OCI-M1 (cell line): ENCODE results near the gene SAFB.

ENCODE experiments used
- DNase-seq: peaks from one replicate; lab custom pipeline; 2025; lab: John Stamatoyannopoulos, UW

SAFB gene

DNA sequence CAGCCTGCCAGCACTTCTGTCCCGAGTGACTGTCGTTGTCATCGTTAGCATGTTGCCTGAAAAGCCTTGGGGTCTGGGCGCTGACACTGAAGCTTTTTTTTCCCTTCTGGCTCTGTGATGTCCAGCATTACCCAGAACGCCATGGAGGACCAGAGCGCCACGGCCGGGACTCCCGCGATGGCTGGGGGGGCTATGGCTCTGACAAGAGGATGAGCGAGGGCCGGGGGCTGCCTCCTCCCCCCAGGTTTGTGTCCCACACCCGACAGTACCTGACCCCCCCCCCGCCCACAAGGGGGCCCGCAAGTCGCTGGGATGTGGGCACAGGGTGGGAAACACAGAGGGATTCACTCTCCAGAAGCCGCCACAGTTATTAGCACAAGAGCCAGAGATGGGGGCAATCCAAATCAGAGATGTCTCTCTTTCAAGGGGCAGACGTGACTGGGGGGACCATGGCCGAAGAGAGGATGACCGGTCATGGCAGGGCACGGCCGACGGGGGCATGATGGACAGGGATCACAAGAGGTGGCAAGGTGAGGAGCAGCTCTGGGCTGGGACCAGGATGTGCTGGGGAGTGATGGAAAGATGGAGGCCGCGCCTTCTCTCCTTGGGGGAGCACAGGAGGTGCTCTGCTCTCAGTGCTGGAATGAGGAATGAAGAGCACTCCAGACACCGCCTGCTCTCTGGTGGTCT lies 44.2 kb downstream of the SAFB start:
- DNase-seq = no peak

GRCh38 chr19:5667751-5668271 lies 44.9 kb downstream of the SAFB start:
- DNase-seq = no peak

DNA sequence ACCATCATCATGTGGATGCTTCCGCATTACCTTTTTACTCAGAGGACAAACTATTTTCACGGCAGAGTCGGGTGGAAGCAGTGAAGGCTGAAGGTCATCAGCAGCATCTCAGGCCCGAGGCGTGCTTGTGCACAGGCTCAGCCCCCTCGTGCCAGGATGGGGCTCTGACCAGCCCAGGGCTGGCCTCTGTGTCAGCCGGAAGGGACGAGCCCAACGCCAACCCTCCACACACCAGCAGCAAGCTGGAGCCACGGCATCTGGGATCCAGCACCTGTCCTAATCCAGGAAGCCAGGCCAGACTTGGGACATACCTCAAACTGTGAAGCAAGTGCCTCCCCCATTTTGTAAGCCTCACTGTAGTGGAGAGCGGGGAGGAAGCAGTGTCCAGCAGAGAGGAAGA lies 46.3 kb downstream of the SAFB start:
- no peak for DNase-seq

DNA sequence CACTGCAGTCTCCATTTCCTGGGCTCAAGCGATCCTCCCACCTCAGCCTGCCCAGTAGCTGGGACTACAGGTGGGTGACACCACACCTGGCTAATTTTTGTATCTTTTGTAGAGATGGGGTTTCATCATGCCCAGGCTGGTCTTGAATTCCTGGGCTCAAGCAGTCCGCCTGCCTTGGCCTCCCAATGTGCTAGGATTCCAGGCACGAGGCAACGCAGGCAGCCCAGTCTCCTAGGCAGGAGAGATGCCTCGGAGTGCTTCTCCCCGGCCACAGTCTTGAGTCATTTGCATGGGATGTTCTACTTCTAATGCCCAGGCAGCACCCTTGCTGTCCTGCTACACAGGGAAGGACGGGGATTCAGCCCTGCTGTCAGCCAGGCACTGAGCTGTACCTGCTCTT lies 48.7 kb downstream of the SAFB start:
- no peak for DNase-seq

GRCh38 chr19:5672708-5673459 lies 50.0 kb downstream of the SAFB start:
- no peak for DNase-seq

GRCh38 chr19:5673752-5674151 lies 50.9 kb downstream of the SAFB start:
- no peak for DNase-seq

- no peak for DNase-seq
Measured at GRCh38 chr19:5674714-5675113, 51.8 kb downstream of the SAFB start.

DNA sequence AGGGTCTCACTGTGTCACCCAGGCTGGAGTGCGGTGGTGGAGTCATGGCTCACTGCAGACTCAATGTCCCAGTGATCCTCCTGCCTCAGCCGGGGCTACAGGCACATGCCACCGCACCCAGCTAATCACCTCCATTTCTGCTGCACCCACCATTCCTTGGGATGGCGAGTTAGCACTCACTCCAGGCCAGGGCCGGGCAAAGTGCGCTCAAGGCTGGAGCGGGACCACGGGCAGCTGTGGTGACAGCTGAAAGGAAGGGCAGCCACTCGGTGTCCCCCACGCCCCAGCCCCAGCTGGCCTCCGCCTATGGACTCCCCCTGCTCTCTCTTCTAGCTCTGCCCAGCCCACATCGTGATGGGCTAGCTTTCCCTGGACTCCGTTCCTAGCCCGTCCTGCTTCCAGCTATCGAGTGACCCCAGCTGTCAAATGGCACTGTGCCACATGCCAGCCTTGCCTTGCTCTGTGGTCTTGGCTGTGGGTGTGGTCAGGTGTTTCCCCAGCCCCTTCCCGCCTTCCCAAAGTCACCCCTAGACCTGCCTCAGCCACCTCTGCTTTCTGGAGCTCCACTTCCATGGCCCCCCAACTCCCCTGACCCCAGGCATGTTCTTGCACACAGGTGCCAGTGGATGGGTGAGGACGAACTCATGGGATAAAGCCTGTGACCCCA lies 53.4 kb downstream of the SAFB start:
- no peak for DNase-seq

GRCh38 chr19:5676772-5677105 lies 53.9 kb downstream of the SAFB start:
- DNase-seq = no peak

DNA sequence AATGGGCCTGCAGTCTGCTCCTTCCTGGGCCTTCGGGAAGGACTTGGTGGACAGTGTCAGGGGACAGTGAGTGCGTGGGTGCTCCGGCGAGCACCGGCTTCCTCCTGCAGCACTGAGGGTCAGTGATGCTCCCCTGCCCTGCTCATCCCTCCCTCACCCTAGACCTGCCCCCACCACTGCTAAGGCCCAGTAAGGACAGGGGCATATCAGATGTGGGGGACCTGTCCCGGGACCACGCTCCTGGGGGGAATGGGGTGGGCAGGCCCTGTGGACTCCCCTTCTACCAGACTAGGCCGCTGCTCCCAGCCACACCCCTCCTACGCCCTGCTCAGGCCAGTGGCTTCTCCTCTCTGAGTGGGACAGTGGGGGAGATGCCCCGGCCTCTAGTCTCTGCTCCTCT lies 54.3 kb downstream of the SAFB start:
- no peak for DNase-seq

GRCh38 chr19:5677580-5677979 lies 54.7 kb downstream of the SAFB start:
- DNase-seq = no peak

DNA sequence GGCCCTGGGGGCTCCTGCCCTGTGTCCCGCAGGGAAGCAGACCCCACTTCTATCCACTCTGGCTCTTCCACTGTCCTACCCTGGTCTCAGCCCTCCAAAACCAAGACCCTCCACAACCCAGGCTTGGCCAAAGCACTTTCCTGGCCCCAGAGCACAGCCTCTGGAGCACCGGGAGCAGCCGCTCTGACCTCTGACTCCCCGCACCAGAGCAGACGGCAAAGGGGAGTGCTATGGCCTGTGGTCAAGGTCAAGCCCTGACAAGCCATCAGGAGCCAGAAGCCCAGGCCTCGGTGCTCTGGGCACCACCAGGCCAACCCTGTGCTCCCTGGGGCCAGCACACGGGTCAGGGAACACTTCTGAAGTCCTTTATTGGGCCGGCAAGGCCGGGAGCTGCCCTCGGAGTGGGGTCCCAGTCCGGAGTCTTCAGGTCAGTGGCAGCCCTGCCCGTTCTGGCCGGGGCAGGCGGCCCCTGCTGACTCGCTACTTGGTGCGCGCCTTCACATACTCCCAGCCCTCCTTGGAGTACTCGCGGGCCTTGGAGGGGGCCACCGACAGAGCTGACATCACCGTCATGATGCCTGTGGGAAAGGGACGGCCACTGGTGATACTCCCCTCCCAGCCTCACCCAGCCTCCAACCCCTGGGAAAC lies 55.3 kb downstream of the SAFB start:
- DNase-seq = no peak

DNA sequence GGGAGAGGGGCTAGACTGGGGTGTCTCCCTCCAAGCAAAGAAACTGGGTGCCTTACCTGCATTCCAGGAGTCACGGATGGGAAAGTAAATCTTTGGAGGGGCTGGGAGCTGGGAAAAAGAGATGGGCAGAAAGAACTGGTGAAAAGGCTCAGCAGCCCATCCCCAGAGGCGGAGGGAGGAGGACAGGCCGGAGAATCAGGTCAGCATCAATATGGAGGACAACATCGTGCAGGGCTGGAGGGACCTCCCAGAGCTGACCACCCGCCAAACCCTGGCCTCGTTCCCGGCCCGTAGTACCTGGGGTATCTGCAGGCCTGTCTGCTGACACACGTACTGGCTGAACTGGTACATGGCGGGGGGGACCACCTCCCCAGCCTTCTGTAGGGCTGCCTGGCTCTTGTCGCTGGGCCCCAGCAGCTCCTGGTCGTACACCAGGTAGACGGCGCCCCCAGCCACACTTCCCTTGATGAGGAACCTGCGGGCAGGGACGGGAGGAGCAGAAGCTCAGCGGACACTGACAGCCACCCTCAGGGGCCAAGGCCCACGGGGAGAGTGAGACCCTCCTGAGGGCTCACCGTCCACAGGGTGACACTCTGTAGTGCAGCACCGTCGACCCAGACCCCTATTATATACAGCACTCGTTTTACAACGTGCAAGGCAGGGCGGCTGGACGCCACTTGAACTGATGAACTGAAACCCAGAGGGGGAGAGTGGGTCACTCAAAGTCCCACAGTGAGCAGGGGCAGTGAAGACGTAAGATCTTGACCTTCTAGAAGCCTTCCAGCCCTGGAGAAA lies 56.6 kb downstream of the SAFB start:
- no peak for DNase-seq

- no peak for DNase-seq
Measured at GRCh38 chr19:5680084-5680436, 57.2 kb downstream of the SAFB start.

DNA sequence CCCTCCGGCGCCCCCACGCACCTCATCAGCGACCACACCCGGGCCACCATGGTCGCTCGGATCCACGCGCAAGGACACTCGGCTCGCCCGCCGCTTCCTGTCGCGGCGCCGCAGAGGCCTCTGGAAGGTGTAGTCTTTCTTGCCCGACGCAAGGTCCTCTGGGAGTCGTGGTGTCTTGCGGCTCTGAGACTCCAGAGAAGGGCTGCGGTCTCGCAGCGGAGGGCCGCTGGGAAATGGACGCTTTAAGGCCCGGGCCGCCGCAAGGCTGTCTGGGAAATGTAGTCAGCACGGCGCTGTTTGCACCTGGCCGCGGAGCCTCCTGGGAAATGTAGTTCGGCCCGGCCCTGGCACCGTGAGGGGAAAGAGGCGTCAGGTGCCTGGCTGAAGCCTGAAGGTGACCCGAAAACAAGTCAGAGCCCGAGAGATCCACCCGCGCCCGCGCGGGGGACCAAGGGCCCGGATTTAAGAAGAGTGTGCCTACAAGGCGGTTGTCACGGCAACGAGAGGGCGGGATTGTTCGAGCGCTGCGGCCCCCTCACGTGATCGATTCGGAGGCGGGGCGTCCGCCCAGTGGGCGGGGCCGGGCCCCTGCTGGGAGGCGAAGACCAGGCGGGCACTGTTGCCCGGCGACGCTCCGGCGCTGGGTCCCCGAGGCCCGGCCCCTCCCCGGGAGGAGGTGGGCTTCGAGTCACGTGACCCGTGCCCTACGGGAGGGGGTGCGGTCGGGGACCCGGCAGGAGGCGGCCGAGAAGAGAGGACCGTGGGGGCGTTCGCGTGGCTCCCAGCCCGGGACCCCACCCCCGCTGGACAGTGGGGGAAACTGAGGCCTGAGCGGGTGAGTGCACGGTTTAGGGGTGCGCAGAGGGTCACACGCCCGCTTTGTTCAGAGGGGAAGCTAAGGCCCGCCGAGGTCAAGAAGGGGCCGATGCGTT lies 57.8 kb downstream of the SAFB start, which contains the start of the genes HSD11B1L and MICOS13:
HSD11B1L (plus strand) TSS at position 591 of the 932 bp plus-strand sequence. CDS start 3,806 bp downstream, outside the sequence.
MICOS13 (minus strand) TSS at position 80 of the 932 bp plus-strand sequence; CDS start at position 50, 30 bp downstream.
- DNase-seq = peak; percentile 96

- DNase-seq = no peak
Measured at GRCh38 chr19:5681391-5682106, 58.7 kb downstream of the SAFB start.

- DNase-seq = no peak
Measured at GRCh38 chr19:5682107-5682482, 59.2 kb downstream of the SAFB start.

DNA sequence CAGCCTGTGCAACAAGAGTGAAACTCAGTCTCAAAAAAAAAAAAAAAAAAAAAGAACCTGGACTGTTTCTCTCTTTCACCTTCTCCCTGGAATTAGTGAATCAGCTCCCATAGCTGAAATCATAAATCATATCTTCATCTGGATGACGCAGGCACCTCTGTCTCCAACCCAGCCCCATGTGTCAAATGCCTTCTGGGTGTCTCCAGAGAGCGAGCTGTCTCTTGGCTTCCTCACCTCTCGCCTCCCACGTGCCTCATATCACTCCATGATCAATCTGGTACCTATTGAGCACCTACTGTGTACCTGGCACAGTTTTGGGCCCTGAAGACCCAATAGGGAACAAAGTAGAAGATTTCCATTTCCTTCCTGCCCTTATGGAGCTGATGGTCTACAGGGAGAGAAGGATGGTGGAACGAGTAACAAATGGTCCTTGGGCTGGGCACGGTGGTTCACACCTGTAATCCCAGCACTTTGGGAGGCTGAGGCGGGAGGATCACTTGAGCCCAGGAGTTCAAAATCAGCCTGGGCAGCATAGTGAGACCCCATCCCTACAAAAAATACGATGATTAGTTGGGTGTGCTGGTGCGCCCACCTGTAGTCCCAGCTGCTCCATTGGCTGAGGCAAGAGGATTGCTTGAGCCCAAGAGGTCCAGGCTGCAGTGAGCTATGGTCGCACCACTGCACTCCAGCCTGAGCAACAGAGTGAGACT lies 60.4 kb downstream of the SAFB start:
- no peak for DNase-seq
